Measurements from ENCODE around the gene GDF15. TPM values are rescaled to one million over a fixed set of nuclear protein-coding genes. Genes with fewer than 3 reads are reported as not detected.

The GDF15 gene, protein sequence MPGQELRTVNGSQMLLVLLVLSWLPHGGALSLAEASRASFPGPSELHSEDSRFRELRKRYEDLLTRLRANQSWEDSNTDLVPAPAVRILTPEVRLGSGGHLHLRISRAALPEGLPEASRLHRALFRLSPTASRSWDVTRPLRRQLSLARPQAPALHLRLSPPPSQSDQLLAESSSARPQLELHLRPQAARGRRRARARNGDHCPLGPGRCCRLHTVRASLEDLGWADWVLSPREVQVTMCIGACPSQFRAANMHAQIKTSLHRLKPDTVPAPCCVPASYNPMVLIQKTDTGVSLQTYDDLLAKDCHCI
- 20.9 to 43.1 TPM (median 31.3 TPM) in 5 replicates for total RNA-seq (2022; extraction: Qiagen RNA extraction; ENCODE audit: low read depth)

DNA sequence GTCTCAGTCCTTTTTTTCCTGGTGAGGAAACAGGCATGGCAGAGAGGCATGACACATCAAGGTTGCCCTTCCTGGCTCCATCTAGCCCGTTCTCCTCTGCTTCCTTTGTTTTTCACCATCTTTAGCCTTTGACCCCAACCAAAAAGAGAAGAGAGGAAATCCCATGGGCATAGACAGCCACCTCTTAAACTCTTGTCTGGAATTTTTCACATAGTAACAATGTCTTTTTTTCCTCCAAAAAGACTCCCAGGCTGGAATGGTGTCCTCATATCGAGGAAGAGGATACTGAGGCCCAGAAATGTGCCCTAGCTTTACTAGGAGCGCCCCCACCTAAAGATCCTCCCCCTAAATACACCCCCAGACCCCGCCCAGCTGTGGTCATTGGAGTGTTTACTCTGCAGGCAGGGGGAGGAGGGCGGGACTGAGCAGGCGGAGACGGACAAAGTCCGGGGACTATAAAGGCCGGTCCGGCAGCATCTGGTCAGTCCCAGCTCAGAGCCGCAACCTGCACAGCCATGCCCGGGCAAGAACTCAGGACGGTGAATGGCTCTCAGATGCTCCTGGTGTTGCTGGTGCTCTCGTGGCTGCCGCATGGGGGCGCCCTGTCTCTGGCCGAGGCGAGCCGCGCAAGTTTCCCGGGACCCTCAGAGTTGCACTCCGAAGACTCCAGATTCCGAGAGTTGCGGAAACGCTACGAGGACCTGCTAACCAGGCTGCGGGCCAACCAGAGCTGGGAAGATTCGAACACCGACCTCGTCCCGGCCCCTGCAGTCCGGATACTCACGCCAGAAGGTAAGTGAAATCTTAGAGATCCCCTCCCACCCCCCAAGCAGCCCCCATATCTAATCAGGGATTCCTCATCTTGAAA is at the start of gene GDF15:
Gene GDF15, plus strand, starts transcription at position 484 of the 868 bp plus-strand sequence. Its CDS starts 32 bp downstream, at position 516.

DNA sequence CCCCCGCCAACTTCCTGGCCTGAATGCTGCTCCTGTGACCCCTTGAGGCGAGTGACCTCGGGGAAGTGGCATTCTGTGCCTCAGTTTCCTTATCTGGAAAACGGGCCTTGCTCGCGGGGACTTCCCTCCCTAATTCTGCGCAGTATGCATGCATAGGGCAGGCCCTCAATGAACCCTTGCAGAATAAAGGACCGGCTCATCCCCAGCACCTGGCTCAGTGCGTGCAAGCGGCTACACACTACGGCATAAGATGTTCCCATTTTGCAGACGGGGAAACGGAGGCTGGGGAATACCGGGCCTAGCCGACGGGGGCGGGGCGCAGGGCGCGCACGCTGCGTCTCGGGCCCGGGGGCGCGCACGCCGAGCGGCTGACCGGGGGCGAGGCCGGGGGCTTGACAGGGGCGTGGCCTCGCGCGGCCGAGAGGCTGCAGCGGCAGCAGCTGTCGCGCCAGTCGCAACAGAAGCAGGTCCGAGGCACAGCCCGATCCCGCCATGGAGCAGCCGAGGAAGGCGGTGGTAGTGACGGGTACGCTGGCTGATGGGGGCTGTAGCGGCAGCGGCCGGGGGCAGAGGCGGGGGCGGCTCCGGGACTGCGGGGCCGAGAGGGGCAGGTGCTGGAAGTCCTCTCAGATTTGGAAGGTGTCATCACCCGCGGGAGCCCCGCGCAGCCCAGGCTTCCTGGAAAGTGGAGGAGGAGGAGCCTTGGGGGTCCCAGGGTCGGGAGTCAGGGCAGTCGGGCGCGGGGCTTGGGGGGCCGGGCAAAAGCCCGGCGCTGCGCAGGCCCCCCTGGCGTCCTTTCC is 45.6 kb upstream of the GDF15 start, which contains the start of gene PGPEP1:
Gene PGPEP1, plus strand, starts transcription at position 409 of the 800 bp plus-strand sequence. Its CDS starts 84 bp downstream, at position 493.

DNA sequence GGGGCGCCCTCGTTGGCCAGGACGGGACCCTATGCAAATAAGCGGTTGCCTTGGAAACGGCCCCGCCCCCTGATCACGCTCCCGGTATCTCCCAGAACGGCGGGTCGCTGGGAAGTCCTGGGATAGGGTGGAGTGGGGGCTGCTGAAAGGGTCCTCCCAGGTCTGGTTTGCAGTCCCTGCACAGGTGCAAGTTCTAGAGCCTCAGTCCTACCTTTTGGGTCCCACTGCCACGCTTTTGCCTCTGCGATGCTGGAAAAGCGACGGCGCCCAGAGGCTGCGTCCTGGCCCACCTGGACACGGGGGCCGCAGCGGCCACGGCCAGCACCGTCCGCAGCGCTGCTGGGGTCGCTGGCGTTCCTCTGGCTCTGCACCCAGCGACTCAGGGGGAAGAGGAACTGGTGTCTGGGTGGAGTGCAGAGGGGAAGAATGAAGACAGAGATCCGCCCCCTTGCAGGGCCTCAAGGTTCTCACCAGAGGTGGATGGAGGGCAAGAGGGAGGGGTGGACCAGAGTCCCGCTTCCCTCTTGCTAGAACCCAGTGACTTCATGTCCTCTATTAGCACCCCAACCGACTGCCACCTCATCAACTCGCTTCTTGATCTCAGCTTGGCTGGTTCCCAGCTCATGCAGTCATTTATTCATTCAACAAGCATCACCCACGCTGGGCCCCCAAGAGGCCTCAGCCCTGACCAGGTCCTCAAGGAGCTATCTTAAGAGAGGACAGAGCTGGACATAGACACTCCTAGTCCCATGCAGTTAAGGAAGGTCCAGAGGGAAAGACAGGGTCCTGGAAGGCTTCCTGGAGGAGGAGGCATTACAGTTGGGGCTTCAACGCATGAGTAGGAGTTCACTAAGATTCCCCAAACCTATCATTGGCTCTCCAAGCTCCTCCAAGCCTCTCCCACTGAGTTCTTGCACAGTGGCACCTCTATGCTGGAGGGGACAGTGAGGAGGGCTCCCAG is 11.6 kb downstream of the GDF15 start, which contains the start of gene LRRC25:
Gene LRRC25, minus strand, starts transcription at position 381 of the 961 bp plus-strand sequence. CDS start 659 bp downstream, outside the sequence.

DNA sequence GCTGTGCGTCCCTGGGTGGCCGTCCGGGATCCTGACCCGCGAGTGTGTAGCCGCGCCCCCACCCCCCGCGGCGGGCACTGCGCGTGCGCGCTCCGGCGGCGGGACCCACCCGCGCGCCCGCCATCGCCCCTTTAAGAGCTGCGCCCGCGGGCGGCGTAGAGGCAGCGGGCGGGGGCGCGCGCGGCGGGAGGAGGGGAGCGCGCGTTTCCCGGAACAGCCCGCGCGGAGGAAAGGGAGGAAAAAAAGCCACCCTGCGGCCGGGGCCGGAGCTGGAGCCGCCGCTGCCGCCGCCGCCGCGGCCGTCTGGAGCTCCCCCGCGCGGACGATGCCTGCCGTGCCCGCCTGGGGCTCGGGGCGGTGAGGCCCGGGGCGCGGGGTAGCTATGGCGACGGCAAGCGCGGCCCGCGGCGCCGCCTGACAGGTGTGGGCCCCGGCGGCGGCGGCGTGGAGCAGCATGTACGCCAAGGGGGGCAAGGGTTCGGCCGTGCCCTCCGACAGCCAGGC is 33.3 kb downstream of the GDF15 start, which contains the start of gene SSBP4:
Gene SSBP4, plus strand, starts transcription at position 204 of the 504 bp plus-strand sequence. Its CDS starts 251 bp downstream, at position 455.

DNA sequence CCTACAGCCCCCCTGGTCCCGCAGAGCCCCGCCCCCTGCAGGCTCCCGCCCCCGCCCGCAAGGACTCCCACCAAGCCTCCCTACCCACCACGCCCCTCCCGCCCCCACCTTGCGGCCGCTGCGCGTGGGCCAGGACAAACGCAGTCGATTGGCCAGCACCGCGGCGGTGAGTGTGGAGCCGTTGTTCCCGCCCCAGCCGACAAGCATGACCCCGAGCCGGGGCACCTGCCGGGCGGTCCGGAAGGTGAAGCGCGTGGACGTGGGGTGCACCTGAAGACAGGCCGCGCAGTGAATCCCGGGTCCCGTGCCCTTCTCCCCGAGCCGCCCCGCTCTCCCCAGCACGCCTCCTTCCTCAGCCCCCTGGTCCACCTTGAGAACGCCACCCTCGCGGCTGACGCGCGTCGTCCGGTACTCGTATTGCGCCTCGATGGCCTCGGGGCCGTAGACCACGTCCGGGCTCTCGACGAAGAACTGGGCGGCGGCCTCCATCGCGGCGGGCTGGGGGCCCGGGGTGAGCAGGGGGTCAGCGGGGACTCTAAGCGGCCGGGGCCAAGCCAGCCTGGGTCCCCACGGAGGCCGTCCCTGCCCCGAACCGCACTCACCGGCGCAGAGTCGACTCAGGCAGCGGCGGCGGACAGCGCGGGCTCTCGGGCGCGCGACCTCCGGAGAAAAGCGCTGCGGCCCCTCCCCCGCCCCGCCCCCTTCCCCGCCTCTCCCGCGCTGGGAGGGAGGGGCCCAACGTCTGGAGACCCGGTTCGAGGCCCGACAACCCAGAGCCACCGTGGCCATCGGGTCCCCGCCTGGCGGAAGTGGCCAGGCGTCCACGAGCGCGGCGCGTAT is 51.8 kb downstream of the GDF15 start, which contains the start of gene ISYNA1:
Gene ISYNA1, minus strand, starts transcription at position 643 of the 840 bp plus-strand sequence. Its CDS starts 154 bp downstream, at position 489.

Other genes starting within 250 kb of the GDF15 start
- 2.1 to 13.4 TPM (median 10.4 TPM) in 5 replicates for gene PIK3R2, start 233.0 kb upstream of the GDF15 start, total RNA-seq (2022; extraction: Qiagen RNA extraction; ENCODE audit: low read depth)
- 10.5 to 19.6 TPM (median 14.6 TPM) in 5 replicates for gene IFI30, start 212.3 kb upstream of the GDF15 start, total RNA-seq (2022; extraction: Qiagen RNA extraction; ENCODE audit: low read depth)
- 10.0 to 12.6 TPM (median 11.2 TPM) in 5 replicates for gene MPV17L2, start 192.9 kb upstream of the GDF15 start, total RNA-seq (2022; extraction: Qiagen RNA extraction; ENCODE audit: low read depth)
- 0.55 to 1.1 TPM (median 0.61 TPM) in 5 replicates for gene RAB3A, start 182.1 kb upstream of the GDF15 start, total RNA-seq (2022; extraction: Qiagen RNA extraction; ENCODE audit: low read depth)
- 0.22 to 0.47 TPM (median 0.38 TPM) in 5 replicates for gene PDE4C, start 159.7 kb upstream of the GDF15 start, total RNA-seq (2022; extraction: Qiagen RNA extraction; ENCODE audit: low read depth)
- gene IQCN, start 111.7 kb upstream of the GDF15 start, total RNA-seq (2022; extraction: Qiagen RNA extraction; ENCODE audit: low read depth), result 0.53 to 0.99 TPM (median 0.70 TPM) in 5 replicates
- 31.6 to 58.0 TPM (median 53.5 TPM) in 5 replicates for gene JUND, start 104.5 kb upstream of the GDF15 start, total RNA-seq (2022; extraction: Qiagen RNA extraction; ENCODE audit: low read depth)
- 212 to 250 TPM (median 232 TPM) in 5 replicates for gene LSM4, start 63.1 kb upstream of the GDF15 start, total RNA-seq (2022; extraction: Qiagen RNA extraction; ENCODE audit: low read depth)
- 1.8 to 3.6 TPM (median 2.7 TPM) in 5 replicates for gene PGPEP1, start 45.6 kb upstream of the GDF15 start, total RNA-seq (2022; extraction: Qiagen RNA extraction; ENCODE audit: low read depth)
- gene LRRC25, start 11.5 kb downstream of the GDF15 start, total RNA-seq (2022; extraction: Qiagen RNA extraction; ENCODE audit: low read depth), result not detected in 5 replicates
- 30.1 to 52.2 TPM (median 50.3 TPM) in 5 replicates for gene SSBP4, start 33.2 kb downstream of the GDF15 start, total RNA-seq (2022; extraction: Qiagen RNA extraction; ENCODE audit: low read depth)
- gene ISYNA1, start 52.0 kb downstream of the GDF15 start, total RNA-seq (2022; extraction: Qiagen RNA extraction; ENCODE audit: low read depth), result 30.3 to 46.1 TPM (median 41.6 TPM) in 5 replicates
- gene ELL, start 135.9 kb downstream of the GDF15 start, total RNA-seq (2022; extraction: Qiagen RNA extraction; ENCODE audit: low read depth), result 4.1 to 5.6 TPM (median 5.1 TPM) in 5 replicates
- 120 to 150 TPM (median 146 TPM) in 5 replicates for gene FKBP8, start 157.4 kb downstream of the GDF15 start, total RNA-seq (2022; extraction: Qiagen RNA extraction; ENCODE audit: low read depth)
- 79.5 to 112 TPM (median 101 TPM) in 5 replicates for gene KXD1, start 171.7 kb downstream of the GDF15 start, total RNA-seq (2022; extraction: Qiagen RNA extraction; ENCODE audit: low read depth)
- gene UBA52, start 185.7 kb downstream of the GDF15 start, total RNA-seq (2022; extraction: Qiagen RNA extraction; ENCODE audit: low read depth), result 1,104 to 1,219 TPM (median 1,137 TPM) in 5 replicates
- 46.5 to 56.7 TPM (median 56.3 TPM) in 5 replicates for gene REX1BD, start 202.6 kb downstream of the GDF15 start, total RNA-seq (2022; extraction: Qiagen RNA extraction; ENCODE audit: low read depth)
- gene CRLF1, start 220.6 kb downstream of the GDF15 start, total RNA-seq (2022; extraction: Qiagen RNA extraction; ENCODE audit: low read depth), result 2.5 to 5.2 TPM (median 3.6 TPM) in 5 replicates
- 3.8 to 6.1 TPM (median 5.8 TPM) in 5 replicates for gene TMEM59L, start 226.7 kb downstream of the GDF15 start, total RNA-seq (2022; extraction: Qiagen RNA extraction; ENCODE audit: low read depth)

Measured in A549 treated with GW870086 at 1 μM for 4 hours (cell line).